CD4-positive, alpha-beta T cell treated with Interleukin-15 for 4 hours (primary cell): ENCODE results near the gene KRTAP4-9.
"Not testable (repeated sequence)": the region's sequence is repeated elsewhere in the genome, so short reads cannot be mapped to it uniquely, and the experiment has no call there.

Experiments used
- DNase-seq: peaks from one replicate; pipeline ENCODE4 v3.0.0-alpha.2; 2020; ENCODE audit warnings: low spot score

KRTAP4-9 gene

DNA sequence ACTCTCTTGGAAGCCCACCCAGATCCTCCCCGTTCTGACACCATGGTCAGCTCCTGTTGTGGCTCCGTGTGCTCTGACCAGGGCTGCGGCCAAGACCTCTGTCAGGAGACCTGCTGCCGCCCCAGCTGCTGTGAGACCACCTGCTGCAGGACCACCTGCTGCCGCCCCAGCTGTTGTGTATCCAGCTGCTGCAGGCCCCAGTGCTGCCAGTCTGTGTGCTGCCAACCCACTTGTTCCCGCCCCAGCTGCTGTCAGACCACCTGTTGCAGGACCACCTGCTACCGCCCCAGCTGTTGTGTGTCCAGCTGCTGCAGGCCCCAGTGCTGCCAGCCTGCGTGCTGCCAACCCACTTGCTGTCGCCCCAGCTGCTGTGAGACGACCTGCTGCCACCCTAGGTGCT lies at the start of gene KRTAP4-9:
Gene KRTAP4-9 (plus strand): TSS at position 43 of the 400 bp plus-strand sequence. CDS start 0 bp downstream, at position 43.
- not testable (repeated sequence) for DNase-seq

DNA sequence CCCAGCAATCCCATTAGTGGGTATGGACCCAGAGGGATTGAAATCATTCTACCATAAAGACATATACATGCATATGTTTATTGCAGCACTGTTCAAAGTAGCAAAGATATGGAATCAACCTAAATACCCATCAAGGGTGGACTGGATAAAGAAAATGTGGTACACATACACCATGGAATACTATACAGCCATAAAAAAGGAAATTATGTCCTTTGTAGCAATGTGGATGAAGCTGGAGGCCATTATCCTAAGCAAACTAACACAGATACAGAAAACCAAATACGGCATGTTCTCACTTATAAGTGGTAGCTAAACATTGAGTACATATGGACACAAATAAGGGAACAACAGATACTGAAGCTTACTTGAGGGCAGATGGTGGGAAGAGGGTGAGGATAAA lies 47.6 kb upstream of the KRTAP4-9 start:
- DNase-seq, result no peak

DNA sequence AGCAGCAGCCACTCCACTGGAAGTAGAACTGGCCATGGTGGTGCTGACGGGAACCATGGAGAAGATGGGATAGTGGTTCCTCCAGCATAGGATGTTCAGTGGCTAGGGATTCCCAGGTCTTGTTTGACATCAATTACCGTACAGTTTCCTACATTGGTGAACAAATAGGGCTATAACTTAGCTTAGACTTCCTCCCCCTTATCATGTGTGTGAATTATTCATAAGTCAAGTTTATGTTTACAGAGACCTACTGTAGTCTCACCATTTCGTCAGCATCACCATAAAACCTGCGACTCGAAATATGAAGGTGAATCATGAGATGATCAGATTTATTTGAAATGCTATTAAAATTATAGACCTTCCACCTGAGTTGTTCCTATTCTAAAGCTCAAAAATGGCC lies 46.4 kb upstream of the KRTAP4-9 start:
- DNase-seq, result no peak

DNA sequence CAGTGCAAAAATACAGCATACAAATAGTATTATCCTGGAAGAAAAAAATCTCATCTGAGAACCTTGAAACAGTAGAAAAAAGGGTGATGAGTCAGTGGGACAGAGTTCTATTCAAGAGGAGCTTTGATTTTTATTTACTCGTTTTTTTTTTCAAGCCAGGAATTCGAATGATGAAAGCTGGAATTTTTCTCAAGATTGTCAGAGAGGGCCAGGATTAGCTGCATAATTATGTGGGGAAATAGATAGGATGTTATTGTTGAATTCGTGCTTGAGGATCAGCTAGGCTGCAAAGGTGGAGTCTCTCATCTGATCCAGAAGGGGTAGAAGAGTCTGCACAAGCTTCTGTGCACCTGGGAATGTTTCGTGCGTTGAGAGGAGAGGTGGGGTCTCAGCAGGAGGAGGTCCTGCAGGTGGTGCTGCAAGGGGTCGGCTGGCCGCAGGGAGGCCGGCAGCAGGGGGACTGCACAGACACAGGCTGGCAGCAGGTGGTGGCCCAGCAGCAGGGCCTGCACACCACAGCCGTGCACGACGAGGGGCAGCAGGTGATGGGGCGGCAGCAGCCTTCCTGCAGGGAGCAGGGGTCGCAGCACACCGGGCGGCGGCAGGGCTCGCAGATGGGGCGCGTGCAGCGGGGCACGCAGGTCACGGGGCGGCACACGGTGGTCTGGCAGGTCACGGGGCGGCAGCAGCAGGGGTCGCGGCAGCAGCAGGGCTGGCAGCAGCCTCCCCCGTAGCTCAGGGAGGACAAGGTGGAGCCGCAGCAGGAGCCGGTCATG lies 45.7 kb upstream of the KRTAP4-9 start:
- DNase-seq, result not testable (repeated sequence)

DNA sequence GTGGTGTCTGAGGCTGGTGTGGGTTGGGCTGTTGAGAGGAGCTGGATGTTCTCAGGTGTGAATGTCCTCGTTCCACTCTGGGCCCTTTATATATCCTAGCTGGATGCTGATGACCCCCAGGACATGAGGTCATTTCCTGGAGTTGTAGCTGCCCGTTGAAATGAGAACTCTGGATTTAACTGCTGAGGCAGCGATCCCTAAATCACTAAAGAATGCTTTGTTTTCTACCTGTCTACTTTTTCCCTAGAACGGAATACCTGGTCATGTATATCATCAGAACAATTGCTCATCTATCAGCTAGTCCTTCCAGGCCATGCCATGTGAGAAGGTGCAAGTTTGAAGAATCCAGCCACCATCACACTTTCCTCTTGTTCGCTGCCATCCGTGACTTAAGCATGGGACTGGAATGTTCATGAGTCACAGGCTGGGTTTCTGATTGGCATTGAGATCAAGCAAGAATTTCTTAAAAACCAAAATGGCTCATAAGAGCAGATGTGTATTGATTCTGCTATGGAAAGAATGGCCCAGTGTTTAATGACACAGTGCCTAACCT lies 45.1 kb upstream of the KRTAP4-9 start, which contains the start of gene KRTAP2-3:
Gene KRTAP2-3 (minus strand): TSS at position 63 of the 553 bp plus-strand sequence. CDS start 64 bp downstream, outside the sequence.
- no peak for DNase-seq

DNA sequence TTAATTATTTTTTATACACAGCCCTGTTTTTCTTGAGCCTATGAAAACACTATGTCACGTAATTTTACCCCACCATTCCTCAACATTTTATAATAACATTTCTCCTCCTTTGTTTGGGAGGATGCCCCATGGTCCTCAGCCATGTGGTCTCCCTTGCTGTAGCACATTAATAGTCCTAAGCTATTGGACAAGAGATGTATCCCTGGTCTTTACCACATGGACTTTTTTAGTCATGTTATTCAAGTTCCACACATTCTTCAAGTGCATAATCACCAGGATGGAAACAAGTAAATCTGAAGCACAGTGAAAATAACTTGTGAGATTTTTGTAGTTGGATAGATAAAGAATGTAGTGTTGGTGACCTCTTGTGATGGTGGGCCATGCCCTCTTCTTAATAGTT lies 43.2 kb upstream of the KRTAP4-9 start:
- no peak for DNase-seq

DNA sequence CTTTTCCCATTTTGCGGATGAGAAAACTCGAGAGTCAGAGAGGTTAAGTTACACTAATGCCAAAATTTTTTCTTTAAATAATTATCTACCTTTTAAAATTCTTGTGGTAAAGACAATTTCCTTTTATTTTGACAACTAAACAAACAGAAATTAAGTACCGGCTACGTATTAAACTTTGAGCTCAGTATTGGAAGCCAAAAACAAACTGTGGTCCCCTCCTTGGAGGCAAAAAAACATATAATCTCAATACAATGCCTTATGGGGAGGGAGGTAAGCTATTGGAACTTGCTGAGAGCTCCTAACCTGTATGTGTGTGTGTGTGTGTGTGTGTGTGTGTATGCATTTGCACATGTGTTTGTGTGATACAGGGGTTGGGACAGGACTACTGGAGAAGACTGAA lies 41.7 kb upstream of the KRTAP4-9 start:
- DNase-seq, result no peak

DNA sequence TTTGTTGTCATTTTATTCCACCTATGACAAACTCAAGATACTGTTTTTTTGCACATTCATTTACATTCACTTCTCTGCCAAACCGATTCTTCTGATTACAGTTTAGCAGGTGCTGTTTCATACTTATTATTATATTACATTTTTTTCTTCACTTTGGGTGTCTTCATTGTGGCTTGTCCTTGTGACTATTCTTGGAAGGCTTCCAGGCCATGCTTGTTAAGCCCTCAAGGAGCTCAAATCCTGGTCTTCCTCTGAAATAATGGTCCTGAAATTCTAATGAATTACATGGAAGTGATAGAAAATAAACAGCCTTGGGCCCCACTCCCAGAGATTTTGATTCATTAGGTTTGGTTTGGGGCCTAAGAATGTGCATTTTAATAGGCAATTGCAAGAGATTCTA lies 40.9 kb upstream of the KRTAP4-9 start:
- DNase-seq, result no peak

DNA sequence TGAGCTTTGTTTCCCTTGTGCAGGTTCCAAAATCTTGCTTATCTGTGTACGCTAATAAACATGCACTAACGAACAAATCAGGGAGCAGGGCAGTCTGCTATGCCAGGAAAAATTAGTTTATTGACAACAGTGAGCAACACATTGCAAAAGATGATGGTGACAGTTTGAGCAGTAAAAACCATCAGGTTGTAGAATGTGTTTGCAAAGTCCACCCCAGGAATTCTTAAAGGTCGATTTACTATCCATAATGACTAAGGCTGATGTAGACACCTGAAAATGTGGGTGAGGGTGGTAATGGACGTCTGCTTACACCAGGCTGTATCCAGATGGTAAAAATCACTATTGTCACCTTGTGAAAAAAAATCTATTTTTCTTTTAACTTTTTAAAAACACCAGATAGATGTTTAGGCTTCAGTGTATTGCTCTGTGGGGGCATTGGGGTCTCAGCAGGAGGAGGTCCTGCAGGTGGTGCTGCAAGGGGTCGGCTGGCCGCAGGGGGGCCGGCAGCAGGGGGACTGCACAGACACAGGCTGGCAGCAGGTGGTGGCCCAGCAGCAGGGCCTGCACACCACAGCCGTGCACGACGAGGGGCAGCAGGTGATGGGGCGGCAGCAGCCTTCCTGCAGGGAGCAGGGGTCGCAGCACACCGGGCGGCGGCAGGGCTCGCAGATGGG lies 40.0 kb upstream of the KRTAP4-9 start:
- not testable (repeated sequence) for DNase-seq

DNA sequence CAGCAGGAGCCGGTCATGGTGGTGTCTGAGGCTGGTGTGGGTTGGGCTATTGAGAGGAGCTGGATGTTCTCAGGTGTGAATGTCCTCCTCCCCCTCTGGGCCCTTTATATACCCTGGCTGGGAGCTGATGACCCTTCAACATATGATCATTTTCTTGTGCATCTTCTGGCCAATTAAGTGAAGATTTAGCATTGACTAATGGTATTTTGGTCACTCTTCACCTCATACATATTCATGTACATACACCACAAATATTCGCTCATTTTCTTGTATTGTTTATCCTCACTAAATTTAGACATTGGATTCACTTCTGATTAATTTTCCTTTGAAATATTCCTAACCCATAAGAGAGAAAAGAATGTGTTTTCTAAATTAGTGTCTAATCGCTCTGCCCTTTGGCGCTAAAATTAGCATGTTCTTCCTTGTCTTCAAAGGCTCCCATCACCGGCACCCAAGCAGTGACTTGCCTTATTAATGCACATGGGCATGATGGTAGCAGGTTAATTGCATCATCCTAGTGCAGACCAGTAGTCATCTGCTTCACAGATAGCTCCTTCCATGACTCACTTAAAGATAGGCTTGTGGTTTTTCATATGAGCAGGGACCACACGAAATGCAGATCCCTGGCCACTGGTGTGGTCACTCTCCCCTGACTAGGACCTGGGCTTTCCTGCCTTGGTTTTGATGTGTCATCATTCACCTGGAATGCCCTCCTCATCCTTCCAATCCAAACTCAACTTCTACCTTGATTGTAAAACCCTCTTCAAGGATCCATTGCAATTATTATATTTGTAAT lies 39.2 kb upstream of the KRTAP4-9 start, which contains the start of gene KRTAP2-4:
Gene KRTAP2-4 (minus strand): TSS at position 51 of the 796 bp plus-strand sequence. CDS start 34 bp downstream, at position 17.
- no peak for DNase-seq

DNA sequence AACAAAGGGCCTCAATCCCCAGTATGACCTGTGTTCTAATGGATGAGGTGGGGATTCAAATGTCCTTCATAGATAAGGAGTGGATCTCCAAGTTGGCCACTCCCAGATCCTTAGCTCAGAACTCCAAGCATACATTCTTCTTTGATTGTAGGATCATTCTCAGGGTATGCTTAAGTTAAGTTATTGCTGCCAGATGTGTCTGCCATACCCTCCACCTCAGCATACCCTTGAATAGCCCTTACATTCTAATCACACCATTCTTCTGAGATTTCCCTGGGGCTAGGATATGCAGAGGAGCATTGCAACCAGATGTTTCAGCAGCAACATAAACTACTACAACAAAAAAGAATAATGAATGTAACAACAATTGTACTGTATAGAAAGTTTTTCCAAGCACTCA lies 37.9 kb upstream of the KRTAP4-9 start:
- DNase-seq, result no peak

DNA sequence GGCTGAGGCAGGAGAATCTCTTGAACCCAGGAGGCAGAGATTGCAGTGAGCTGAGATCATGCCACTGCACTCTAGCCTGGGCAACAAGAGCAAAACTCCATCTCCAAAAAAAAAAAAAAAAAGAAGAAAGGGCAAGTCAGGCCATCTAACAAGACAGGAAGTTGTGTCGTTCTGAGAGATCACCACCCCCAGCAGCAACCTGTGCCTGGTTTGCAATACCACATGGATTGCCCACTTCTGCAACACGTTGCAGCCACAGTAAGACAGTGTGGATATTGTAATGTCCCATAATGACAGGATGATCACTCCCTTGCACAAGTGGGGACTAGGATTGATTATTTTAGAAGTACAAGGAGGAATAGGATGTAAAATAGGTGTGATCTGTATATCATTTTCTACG lies 36.2 kb upstream of the KRTAP4-9 start:
- no peak for DNase-seq

DNA sequence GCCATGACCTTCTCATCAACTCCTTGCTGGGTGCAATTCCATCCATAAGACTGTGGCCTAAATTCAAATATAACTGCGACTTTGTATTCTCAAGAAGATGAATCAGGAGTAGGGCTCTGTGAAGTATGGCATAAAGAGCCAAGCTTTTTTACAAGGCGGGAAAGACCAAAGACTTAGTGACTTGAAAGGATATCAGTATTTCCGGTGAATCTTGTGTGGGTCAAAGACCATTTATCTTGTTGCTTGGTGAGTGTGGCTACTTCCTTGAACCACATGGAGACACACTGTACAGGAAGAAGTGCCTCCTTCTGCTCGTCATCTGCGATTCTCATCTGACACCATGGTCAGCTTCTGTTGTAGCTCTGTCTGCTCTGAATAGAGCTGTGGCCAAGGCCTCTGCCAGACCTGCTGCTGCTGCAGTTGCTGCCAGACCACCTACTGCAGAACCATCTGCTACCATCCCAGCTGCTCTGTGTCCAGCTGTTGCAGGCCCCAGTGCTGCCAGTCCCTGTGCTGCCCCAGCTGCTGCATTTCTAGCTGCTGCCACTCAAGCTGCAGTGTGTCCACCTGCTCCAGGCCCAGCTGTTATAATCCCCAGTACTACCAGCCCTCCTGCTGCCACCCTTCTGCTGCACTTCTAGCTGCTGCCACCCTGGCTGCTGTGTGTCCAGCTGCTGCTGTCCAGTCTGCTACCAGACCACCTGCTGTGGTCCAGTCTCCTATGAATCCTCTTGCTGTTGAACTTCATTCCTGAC lies 33.4 kb upstream of the KRTAP4-9 start:
- no peak for DNase-seq

DNA sequence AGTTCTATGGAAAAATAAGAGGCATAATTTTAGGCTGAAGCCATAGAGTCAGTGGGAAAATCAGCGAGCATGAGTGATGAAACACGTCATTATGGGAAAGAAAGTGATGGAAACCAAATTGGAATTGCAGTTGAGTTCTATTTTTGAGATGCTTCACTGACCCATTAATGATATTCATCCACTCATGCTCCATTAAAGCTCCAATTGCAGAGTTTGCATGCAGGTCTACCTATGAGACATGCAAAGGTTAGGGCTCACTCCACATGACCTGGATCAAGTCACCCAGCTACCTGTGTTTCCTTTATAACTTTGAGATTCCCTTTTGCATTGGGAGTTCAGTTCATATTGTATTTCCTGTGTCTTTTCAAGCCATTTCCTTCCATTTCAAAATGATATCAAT lies 31.5 kb upstream of the KRTAP4-9 start:
- DNase-seq, result no peak

DNA sequence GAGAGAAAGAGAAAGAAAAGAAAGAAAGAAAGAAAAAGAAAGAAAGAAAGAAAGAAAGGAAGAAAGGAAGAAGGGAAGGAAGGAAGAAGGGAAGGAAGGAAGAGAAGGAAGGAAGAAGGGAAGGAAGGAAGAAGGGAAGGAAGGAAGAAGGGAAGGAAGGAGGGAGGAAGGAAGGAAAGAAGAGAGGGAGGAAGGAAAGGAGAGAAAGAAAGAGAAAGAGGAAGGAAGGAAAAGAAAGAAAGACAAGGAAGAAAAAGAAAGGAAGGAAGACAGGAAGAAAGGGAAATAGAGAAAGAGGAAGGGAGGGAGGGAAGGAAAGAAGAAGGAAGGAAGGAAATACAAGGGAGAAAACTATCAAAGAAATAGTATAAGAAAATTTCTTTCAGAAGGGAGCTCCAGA lies 28.4 kb upstream of the KRTAP4-9 start:
- DNase-seq, result no peak

DNA sequence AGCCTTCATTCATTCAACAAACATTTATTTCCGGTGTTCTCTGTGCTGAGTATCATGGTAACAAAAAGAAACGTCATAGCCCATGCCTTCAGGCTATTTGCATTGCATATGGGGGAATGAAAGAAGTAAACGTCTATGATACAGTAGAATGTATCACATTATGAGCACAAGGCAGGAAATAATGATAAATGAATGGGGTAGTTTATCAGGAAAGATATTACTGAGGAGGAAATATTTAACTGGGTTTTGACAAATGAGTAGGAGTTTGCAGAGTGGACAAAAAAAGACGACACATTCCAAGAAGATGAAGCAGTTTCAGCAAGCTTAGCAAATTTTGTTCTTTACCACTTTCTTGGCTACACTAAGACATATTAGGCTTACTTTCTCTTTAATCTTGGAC lies 22.6 kb upstream of the KRTAP4-9 start:
- no peak for DNase-seq

DNA sequence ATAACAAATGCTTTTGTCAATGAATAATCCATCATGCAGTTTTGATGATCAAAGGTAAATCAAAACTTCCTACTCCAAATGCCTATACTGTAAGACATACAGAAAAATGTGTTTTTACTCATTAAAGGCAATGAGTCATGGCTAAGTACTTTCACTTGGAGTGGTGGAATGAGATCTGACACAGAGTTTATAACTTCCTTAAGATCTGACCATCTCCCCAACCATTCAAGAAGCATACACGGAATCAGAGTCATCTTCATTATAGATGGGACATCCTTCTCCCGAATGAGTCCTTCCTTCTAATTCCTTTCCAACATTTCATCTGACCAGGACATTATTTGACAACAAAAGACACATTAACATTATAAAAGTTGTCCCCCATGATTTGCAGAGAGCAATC lies 21.8 kb upstream of the KRTAP4-9 start:
- DNase-seq, result not testable (repeated sequence)

DNA sequence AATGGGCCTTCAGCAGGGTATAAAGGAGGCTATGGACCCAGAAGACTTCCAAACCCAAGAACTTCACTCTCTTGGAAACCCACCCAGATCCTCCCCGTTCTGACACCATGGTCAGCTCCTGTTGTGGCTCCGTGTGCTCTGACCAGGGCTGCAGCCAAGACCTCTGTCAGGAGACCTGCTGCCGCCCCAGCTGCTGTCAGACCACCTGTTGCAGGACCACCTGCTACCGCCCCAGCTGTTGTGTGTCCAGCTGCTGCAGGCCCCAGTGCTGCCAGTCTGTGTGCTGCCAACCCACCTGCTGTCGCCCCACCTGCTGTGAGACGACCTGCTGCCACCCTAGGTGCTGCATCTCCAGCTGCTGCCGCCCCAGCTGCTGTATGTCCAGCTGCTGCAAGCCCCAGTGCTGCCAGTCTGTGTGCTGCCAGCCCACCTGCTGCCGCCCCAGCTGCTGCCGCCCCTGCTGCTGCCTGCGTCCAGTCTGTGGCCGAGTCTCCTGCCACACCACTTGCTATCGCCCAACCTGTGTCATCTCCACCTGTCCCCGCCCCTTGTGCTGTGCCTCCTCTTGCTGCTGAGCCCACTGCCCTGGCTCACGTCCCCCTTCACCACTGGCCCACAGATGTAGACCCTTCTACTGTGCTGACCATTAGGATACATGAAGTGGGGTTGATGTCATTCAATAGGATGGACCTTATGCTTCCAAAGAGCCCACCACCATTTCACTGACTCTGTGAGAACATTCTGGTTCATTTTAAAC lies 20.9 kb upstream of the KRTAP4-9 start, which contains the start of gene KRTAP4-7:
Gene KRTAP4-7 (plus strand): TSS at position 51 of the 757 bp plus-strand sequence. CDS start 57 bp downstream, at position 108.
- DNase-seq, result not testable (repeated sequence)

DNA sequence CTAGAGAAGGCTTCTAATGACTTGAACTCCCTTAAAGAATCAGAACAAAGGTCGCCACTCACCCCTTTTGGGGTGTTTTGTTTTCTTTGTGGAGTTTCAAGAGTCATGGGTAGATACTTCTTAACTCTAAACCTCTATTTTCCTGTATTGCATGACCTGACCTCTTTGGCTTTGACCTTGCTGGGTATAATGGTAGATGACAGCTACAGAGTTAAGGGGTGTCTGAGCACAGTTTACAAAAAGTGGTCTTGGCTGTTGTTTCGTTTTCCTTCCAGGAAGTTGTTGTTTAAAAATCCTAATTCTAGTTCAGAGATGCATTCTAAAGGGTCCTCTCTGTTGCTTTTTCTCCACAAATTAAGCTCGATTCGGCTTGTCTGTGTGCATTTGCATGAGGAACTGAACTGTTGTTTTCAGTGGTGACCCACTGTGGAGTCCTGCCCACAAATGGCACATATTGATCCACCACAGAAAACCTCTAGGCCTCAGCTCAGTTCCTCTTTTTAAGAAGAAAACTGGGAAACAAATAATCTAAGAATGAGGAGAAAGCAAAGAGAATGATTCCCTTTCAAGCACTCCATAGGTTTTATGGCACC lies 16.3 kb upstream of the KRTAP4-9 start:
- not testable (repeated sequence) for DNase-seq

DNA sequence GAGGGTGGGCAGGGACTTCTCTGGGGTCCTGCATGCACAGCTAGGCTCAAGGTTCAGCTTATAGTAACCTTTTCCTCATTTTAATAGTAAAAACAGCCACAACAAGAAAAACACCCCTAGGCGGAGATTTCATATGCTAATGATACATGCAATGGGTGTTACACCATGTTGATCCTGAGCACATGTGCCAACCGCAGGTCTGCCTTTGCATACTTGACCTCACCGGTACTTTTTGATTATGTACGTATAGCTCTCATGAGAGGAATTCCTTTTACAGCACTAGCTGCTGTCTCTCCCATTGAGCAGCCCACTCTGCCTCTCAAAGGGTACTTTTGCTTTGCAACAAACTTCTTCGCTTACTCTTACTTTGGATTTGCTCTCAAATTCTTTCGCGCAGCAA lies 9.1 kb upstream of the KRTAP4-9 start:
- DNase-seq, result no peak
